IPS-20b (cell line): ENCODE measurements around the gene CYP4F12.

Experiments
- H3K27ac ChIP-seq: one replicate; pipeline ENCODE4 v1.5.1; 2013; ENCODE audit warnings: low read length
- H3K27me3 ChIP-seq: 2 replicates; pipeline ENCODE4 v1.6.1; 2013; ENCODE audit warnings: mild to moderate bottlenecking, low read length, inconsistent platforms; ENCODE audit not compliant: insufficient read depth
- H3K36me3 ChIP-seq: 2 replicates; pipeline ENCODE4 v1.6.1; 2013; ENCODE audit warnings: low read depth, mild to moderate bottlenecking, inconsistent platforms, low read length, moderate library complexity; ENCODE audit not compliant: insufficient read depth
- H3K4me1 ChIP-seq: 2 replicates; pipeline ENCODE4 v1.6.1; 2013; ENCODE audit warnings: mild to moderate bottlenecking, control low read depth, inconsistent platforms, low read length, moderate library complexity; ENCODE audit not compliant: insufficient read depth
- H3K4me3 ChIP-seq: 2 replicates; pipeline ENCODE4 v1.5.1; 2013; ENCODE audit warnings: mild to moderate bottlenecking, low read length, inconsistent platforms
- H3K9ac ChIP-seq: 2 replicates; pipeline ENCODE4 v1.6.1; 2013; ENCODE audit warnings: low read depth, mild to moderate bottlenecking, inconsistent platforms, low read length, moderate library complexity
- H3K9me3 ChIP-seq: 2 replicates; pipeline ENCODE4 v1.6.1; 2013; ENCODE audit warnings: mild to moderate bottlenecking, low read depth, low read length, inconsistent platforms; ENCODE audit not compliant: insufficient read depth

Gene CYP4F12

DNA sequence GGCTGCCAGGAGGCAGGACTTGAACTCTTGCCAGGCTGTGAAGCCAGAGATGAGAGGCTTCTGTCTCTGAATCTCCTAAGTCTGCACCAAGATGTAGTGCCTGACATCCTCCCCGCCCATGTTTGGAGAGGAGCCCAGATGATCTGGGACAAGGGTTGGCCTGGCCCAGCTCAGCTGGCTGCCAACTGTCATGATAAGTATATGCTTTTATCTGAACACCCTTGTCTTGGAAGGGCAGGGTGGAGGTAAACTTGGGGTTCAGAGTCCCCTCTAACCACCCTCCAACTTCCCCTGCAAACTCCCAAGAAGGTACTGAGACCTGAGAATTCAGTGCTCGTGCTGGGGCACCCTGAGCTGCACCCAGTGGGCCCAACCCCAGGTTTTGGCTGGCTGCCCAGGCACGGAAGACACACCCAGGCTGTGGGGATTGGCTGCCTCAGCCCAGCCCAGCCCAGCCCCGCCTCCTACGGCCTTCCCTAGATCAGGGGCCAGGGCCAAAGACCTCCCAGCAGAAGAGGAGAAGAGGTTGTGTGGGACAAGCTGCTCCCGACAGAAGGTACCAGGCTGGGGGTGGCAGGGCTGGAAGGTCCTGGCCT lies at the start of gene CYP4F12:
Gene CYP4F12 (plus strand): TSS at position 508 of the 596 bp plus-strand sequence. CDS start 443 bp downstream, outside the sequence.
- no peak within 1 kb of the TSS for H3K27ac ChIP-seq
- no peaks in the 10 kb centered on the region for H3K27me3 ChIP-seq
- no peaks in the 10 kb centered on the region for H3K4me1 ChIP-seq
- no peak within 1 kb of the TSS for H3K4me3 ChIP-seq
- H3K9ac ChIP-seq: no peak within 1 kb of the TSS
- H3K36me3 ChIP-seq: no peaks in the 10 kb centered on the region
- peaks cover 77% of the 10 kb centered on the region for H3K9me3 ChIP-seq

GRCh38 chr19:15623711-15624318 lies 49.1 kb upstream of the CYP4F12 start:
- Histone ChIP-seq H3K27me3 (no peaks in the 10 kb centered on the region), H3K9me3 (peaks cover 88% of the 10 kb centered on the region), H3K4me3 (no peak overlapping the region), H3K4me1 (no peaks in the 10 kb centered on the region), H3K27ac (no peak overlapping the region), H3K9ac (no peak overlapping the region), H3K36me3 (no peaks in the 10 kb centered on the region)

DNA sequence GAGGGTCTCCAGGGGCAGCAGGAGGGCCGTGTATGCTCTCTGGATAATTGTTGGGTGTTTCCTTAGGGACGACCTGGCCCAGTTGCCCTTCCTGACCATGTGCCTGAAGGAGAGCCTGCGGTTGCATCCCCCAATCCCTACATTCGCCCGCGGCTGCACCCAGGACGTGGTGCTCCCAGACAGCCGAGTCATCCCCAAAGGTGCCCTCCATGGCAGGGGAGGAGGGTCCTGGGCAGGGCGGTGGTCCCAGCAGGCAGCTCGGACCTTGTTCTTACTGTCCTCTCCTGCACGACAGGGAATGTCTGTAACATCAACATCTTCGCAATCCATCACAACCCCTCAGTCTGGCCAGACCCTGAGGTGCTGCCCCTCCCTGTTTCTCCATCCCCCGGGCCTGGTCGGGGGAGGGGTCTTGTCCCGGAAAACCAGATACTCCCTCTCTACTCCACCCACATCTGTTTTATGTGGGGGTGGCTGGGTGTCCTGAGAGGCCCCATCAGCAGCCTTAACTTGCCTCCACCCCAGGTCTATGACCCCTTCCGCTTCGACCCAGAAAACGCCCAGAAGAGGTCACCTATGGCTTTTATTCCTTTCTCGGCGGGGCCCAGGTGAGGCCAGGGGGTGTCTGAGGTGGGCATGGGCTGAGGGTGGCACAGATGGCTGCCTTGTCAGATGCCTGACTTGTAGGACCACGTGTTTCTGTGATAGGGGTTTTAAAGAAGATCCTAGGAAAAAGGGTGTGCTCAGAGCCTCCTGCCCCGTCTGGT lies 44.5 kb upstream of the CYP4F12 start:
- Histone ChIP-seq H3K27me3 (no peaks in the 10 kb centered on the region), H3K9me3 (peaks cover 86% of the 10 kb centered on the region), H3K4me1 (no peaks in the 10 kb centered on the region), H3K4me3 (no peak overlapping the region), H3K9ac (no peak overlapping the region), H3K36me3 (no peaks in the 10 kb centered on the region), H3K27ac (no peak overlapping the region)

GRCh38 chr19:15629003-15629880 lies 43.6 kb upstream of the CYP4F12 start:
- Histone ChIP-seq H3K9me3 (peaks cover 86% of the 10 kb centered on the region), H3K4me1 (no peaks in the 10 kb centered on the region), H3K36me3 (no peaks in the 10 kb centered on the region), H3K4me3 (no peak overlapping the region), H3K27me3 (no peaks in the 10 kb centered on the region), H3K9ac (no peak overlapping the region), H3K27ac (no peak overlapping the region)

DNA sequence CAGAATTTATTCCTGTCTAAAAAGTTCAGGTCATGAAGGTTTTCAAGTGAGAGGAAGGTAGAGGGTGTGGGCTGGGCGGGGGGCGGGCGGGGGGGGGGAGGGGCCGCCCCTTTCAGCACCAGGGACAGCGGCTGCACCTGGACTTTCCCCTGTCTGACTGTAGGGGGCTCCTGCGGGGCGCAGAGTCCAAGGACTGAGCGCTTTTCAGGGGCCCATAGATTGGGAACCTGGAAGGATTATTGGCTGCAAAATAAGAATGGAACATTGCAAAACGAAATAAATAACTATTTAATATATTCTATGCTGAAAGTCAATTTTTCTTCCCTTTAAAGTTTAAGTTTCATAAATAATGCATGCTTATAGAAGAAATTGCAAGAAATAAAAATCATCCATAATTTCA lies 41.1 kb upstream of the CYP4F12 start:
- Histone ChIP-seq H3K4me3 (no peak overlapping the region), H3K9me3 (peaks cover 89% of the 10 kb centered on the region), H3K27me3 (no peaks in the 10 kb centered on the region), H3K4me1 (no peaks in the 10 kb centered on the region), H3K27ac (no peak overlapping the region), H3K36me3 (no peaks in the 10 kb centered on the region), H3K9ac (no peak overlapping the region)

- Histone ChIP-seq H3K4me3 (no peak overlapping the region), H3K27me3 (no peaks in the 10 kb centered on the region), H3K9me3 (peaks cover 87% of the 10 kb centered on the region), H3K27ac (no peak overlapping the region), H3K4me1 (no peaks in the 10 kb centered on the region), H3K36me3 (no peaks in the 10 kb centered on the region), H3K9ac (no peak overlapping the region)
Observed at GRCh38 chr19:15633082-15633835, 39.6 kb upstream of the CYP4F12 start.

DNA sequence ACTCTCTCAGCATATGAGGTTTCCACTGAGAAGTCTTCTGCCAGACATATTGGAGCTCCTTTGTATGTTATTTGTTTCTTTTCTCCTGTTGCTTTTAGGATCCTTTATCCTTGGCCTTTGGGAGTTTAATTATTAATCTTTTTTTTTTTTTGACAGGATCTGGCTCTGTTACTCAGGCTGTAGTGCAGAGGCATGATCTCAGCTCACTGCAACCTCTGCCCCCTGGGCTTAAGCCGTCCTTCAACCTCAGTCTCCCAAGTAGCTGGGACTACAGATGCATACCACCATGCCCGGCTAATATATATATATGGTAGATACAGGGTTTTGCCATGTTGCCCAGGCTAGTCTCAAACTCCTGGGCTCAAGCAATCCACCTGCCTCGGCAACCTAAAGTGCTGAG lies 38.8 kb upstream of the CYP4F12 start:
- peaks cover 83% of the 10 kb centered on the region for H3K9me3 ChIP-seq
- H3K27me3 ChIP-seq: no peaks in the 10 kb centered on the region
- no peak overlapping the region for H3K4me3 ChIP-seq
- H3K9ac ChIP-seq: no peak overlapping the region
- H3K36me3 ChIP-seq: no peaks in the 10 kb centered on the region
- no peak overlapping the region for H3K27ac ChIP-seq
- H3K4me1 ChIP-seq: no peaks in the 10 kb centered on the region

DNA sequence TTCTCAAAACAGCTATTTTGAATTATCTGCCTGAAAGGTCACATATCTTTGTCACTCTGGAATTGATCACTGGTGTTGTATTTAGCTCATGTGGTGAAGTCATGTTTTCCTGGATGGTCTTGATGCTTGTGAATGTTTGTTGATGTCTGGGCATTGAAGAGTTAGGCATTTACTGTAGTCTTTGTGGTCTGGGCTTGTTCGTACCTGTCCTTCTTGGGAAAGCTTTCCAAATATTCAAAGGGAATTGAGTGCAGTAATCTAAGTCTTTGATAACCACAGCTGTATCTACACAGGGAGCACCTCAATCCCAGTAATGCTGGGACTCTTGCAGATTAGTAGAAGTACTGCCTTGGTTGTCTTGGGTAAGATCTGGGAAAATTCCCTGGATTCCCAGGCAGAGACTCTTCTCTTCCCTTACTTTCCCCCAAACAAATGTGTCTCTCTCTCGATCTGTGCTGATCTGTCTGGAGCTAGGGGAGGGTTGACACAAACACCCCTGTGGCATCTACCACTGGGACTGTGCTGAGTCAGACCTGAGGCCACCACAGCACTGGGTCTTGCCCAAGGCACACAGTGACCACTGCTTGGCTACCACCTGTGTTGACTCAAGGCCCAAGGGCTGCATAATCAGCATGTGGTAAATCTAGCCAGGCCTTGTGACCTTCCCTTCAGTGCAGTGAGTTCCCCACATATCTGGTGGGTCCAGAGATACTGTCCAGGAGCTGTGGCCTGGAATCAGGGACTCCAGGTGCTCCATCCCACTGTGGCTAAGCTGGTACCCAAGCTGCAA lies 37.7 kb upstream of the CYP4F12 start:
- Histone ChIP-seq H3K36me3 (no peaks in the 10 kb centered on the region), H3K9ac (no peak overlapping the region), H3K4me3 (no peak overlapping the region), H3K4me1 (no peaks in the 10 kb centered on the region), H3K27me3 (no peaks in the 10 kb centered on the region), H3K9me3 (peaks cover 86% of the 10 kb centered on the region), H3K27ac (no peak overlapping the region)

GRCh38 chr19:15636026-15636425 lies 36.9 kb upstream of the CYP4F12 start:
- H3K4me3 ChIP-seq: no peak overlapping the region
- no peaks in the 10 kb centered on the region for H3K4me1 ChIP-seq
- H3K27ac ChIP-seq: no peak overlapping the region
- peaks cover 86% of the 10 kb centered on the region for H3K9me3 ChIP-seq
- H3K36me3 ChIP-seq: no peaks in the 10 kb centered on the region
- H3K9ac ChIP-seq: no peak overlapping the region
- H3K27me3 ChIP-seq: no peaks in the 10 kb centered on the region

DNA sequence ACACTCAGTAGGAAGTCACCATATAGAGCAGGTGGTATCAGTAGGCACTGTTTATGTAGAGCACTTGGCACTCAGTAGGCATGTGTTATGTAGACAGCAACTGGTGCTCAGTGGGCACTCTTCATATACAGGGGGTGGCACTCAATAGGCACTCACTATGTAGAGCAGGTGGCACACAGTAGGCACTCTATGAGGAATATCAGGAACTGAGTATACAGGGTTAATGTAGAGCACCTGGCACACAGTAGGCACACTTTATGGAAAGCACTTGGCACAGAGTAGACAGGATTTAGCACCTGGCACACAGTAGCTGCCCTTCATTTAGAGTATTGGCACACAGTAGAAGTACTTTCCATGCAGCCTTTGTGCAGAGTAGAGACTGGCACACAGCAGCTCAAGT lies 33.3 kb upstream of the CYP4F12 start:
- Histone ChIP-seq H3K9me3 (peaks cover 88% of the 10 kb centered on the region), H3K27ac (no peak overlapping the region), H3K27me3 (no peaks in the 10 kb centered on the region), H3K4me1 (no peaks in the 10 kb centered on the region), H3K9ac (no peak overlapping the region), H3K4me3 (no peak overlapping the region), H3K36me3 (no peaks in the 10 kb centered on the region)
